SK-N-DZ (cell line): ENCODE data around the gene CHRNG.

Experiments
- DNase-seq: peaks from one replicate; pipeline ENCODE4 v3.0.0-alpha.2; 2015; ENCODE audit warnings: low spot score

CHRNG gene

DNA sequence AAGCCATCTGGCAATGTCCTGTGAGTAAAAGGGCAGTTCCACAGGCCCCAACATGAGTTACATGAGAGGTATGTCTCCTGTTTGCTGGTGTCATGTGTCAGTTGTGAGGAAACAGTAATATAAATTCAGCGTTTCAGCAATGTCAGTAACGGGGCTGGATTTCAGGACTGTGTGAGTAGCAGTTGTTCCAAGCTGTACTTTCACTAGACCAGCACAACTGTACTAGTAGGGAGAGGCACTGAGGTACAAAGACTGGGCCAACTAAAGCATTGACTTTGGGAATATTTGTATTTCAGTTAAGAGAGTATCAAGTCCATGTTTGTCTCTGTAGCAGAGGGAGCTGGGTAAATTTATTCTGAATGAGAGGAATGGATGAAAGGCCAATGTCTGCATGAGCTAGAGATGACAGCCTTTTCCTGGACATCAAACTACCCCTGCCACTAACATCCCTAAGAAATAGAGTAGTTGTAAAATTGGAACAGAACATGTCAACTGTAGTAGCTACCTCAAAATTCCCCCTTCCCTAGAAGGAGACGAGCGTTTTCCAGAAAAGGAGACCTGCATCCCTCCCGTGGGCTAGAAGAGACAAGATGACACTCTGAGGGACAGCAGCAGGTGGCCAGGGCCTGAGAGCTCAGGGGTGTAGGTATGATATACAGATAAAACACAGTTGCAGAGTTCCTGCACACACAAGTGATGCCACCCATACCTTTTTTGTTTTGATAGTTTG is 35.3 kb downstream of the CHRNG start:
- DNase-seq = no peak

DNA sequence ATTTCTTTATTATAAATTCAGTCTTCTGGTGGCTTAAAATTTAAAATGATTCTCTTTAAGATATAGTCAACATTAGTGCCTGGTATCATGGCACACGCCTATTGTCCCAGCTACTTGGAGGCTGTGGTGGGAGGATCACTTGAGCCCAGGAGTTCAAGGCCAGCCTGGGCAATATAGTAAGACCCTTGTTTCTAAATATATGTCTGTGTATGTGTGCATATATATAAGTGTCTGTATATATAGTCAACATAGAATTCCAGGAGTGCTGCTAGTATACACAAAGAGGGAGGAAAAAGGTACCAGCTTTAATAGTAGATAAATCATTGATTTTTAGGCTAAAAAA is 35.9 kb downstream of the CHRNG start:
- no peak for DNase-seq

DNA sequence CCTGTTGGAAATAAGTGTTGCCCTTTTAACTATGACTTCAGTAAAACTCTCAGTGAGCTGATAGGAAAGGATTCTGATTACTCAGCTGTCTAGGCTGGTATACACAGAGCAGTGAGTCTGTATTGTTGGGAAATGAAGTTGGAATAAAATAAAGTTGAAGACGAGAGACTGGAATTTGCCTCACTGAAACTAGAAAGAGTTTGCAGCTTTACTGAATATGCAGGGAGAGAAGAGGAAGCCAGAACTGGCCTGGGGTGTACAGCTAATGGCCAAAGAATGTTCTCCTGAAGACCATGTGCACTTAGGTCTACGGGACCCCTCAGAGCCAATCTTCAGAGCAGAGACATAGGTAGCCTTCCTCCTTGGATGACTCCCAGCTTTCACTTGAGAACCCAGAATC is 37.5 kb downstream of the CHRNG start:
- DNase-seq = no peak

DNA sequence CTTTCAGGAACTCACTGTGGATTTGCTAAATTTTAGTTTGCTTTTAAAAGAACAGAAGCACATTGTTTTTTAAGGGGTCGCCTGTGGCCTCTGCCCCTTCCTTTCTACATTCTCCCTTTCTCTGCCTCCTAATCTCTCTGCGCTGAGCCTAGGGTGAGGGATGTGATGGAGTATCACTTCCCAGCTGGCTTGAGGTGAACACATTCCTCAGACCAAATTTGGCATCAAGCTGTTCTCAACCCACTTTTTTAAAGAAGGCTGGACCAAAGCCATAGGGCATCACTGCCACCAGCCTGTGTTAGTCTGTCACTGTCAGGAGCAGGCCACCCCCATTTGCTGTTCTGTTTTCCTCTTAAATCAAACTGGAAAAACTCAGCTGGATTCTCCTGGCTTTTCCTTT is 38.3 kb downstream of the CHRNG start:
- DNase-seq = no peak

DNA sequence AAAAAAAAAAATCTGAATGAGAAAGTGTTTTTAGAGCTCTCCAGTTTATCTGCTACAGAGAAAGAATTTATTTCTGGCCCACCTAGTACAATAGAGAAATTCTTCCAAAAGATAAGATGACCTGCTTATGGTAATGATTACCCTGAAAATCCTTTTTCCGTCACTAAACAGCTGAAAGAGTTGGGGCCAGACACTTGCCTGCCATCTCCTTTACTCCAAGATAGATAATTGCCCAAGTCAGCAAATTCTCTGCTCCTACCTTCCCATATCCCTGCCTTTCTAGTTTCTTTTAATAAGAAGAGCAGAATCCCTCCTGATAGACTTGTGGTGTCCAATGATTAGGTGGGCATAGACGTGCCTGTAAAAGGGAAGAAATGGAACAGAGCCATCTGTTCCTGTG is 39.1 kb downstream of the CHRNG start:
- no peak for DNase-seq

DNA sequence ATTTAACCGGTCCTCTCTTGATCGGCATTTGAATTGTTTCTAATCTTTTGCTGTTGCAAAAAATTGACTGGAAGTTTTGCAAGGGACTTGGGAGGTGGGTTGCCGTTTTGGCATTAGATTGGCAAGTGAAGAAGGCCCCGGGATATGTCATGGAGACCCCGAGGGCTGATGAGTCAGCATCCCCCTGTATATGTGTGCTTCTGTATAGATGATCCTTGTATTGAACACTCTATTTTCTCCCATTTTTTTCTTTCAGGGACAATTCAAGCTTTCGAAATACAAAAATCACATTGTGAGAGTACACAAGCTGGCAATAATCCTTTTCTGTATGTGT is 41.1 kb downstream of the CHRNG start:
- DNase-seq = no peak

DNA sequence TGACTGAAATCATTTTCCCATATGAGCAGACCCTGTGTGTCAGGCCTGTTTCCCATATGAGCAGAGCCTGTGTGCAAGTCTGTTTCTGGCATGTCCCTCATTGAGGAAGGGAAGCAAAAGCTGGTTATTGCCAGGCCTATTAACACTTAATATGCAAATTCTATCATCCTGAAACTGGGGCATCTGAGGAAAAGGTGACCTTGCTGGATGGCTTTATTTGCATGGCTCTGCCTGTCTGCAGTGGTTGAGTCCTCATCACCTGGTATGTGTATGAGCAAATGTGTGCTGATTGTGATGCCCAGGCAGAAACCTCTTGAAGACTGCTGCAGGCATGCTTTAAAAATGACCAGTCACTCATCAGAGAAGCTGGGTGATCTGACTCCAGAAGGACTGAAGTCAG is 42.2 kb downstream of the CHRNG start:
- no peak for DNase-seq

DNA sequence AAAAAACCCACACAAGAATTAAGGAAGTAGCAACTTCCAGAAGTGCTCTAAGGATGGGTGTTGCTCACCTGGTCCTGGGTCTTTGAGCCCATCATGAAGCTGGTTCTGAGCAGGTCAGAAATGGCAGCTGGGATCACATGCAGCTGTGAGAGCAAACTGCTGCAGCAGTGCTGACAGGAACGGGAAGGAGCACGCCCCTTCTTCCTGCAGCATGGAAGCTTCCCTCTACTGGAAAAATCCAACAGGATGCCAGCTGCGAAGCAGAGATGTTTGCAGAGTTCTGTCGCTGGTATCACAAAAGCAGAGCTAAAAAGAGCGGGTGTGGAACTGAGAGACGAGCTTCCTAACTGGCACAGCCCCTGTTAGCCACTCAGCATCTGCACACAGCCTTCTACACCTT is 44.7 kb downstream of the CHRNG start:
- no peak for DNase-seq

DNA sequence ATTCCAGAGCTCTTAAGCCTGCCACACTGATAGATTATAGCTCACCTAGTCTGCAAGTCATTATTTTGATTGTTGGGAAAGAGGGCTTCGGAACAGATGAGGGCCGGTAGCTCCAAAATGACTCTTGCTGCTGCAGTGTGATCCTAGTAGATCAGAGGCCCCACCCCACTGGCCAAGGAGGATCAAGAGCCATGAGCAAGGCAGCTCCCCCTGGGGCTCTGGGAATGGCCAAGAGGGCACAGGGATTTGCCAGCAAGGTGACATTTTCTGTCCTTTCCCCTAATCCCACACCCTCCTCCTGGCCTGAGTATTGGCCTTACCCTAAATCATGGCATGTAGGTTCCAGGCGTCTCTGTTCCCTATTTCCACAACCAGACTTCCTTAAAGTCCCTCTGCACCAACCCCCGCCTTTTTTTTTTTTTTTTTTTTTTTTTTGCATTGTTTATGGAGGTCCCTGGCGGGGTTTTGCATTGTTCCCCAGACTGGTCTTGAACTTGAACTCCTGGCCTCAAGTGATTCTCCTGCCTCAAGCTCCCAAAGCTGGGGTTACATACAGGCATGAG is 47.5 kb downstream of the CHRNG start:
- no peak for DNase-seq

DNA sequence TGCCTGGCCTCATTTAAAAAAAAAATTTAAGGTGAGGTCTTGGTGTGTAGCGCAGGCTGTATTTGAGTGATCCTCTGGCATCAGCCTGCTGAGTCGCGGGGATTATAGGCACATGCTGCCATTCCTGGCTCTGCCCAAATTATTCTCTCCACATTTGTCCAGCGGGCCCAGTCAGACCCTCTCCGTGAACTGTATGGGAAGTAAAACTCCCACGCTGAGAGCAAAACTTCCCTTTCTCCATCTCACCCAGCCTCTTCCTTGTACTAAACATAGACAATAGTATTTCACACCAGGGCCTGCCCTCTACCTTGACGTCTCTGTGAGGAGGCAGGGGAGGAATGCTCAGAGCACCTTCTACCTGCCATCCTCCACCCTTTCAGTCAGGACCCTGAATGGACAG is 48.0 kb downstream of the CHRNG start:
- no peak for DNase-seq

DNA sequence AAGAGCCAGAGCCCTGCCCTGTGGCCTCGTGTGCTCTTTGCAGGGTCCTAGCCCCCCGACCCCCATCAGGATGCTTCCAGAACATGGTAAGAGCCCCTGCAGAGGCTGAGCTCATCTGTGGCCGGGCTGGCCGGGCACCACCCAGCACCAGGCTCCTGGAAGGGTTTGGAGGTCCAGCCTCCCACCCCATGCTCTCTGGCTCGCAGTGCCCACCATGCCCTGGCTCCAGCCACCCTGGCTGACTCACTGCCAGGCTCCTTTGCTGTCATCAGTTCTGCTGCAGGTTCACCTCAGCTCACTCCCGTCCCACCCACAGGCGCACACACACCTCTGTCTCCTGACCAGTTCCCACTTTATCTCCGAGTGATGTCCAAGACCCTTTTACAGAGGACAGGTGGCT is 48.5 kb downstream of the CHRNG start:
- DNase-seq = no peak

DNA sequence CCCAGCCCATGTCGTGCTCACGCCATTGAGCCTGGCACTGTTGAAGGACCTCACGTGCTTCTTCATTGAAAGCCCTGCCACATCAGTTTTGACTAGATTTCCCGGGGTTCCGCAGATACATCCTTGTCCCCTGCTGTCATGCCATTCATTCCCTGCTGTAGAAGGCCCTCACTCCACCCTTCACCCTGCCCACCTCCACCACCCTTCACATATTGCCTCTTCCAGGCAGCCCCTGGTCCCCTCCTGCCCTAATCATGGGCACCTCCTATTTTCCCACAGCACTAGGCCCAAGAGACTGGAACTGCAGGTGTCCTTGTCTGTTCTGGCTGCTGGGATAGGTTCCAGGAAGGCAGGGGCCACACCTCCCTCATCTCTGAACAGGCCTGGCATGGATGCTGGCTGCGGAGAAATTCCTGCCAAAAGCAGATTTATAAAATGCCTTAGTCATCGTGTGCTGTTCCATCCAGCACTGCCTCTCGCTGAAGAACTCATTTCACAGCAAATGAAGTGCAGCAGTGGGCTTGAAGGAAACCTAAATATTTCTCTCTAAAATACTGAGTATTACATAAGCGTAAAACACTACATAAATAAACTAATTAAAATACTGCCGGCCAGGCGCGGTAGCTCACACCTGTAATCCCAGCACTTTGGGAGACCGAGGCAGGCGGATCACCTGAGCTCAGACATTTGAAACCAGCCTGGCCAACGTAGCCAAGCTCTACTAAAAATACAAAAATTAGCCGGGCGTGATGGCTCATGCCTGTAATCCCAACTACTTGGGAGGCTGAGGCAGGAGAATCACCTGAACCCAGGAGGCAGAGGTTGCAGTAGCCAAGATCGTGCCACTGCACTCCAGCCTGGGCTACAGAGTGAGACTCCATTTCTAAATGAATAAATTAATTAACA is 49.4 kb downstream of the CHRNG start:
- no peak for DNase-seq

DNA sequence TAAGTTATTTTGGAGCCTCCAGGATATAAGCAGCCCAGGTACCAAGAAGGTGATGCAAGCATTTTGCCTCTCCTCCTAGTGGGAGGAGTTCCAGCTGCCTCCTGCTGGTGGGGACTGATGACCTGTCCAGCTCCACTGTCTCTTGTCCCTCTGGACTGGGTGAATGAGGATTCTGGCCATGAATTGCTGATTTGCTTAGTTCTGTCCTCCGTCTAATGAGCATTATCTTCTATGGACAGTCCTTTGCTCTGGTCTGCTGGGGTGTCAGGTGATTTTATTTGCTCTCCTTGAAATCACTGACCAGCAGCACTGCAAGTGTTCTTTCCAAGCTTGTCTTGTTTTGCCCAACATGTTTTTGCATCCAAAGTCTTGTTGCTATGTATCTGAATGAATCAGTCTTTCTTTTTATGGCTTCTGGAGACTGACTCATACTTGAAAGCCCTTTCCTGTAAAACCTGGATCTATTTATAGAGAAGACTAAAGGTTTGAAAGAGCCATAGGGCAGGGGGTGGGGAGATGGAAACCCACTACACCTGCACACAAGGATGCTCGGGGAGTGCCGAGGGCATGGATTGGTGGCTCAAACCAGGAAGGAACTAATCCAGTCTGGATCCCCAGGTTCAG is 53.4 kb downstream of the CHRNG start:
- DNase-seq = no peak

DNA sequence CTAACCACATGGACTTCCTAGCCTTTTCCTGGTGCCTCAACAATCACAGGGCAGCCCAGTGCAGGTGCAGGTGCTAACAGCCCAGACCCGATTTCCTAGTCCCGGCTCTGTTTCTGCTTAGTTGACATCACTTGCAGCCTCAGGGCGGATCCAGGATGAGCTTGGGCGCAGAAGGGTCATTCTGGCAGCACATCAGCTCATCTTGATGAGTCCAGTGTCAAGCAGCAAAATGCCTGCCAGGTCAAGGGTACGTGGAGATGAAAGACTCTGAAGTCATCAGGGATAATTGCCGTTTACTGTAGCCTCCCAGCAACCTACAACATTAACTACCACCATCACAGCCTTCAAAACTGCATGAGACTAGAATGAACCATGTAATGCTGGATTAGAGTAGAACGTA is 54.5 kb downstream of the CHRNG start:
- DNase-seq = no peak
